HG02981 (cell line): Measurements from ENCODE around the gene IQGAP2.
"Not testable (repeated sequence)": the region's sequence is repeated elsewhere in the genome, so short reads cannot be mapped to it uniquely, and the experiment has no call there.

Source experiments
- ATAC-seq: cut with Tn5 transposase; IDR thresholded peaks from one replicate; pipeline ENCODE4 v1.9.1; 2021; ENCODE audit warnings: mild to moderate bottlenecking, moderate library complexity; ENCODE audit not compliant: unreplicated experiment

IQGAP2 gene

GRCh38 chr5:76408104-76408654, 5.1 kb downstream of the IQGAP2 start:
- no peak for ATAC-seq

GRCh38 chr5:76412511-76412910, 9.4 kb downstream of the IQGAP2 start:
- no peak for ATAC-seq

- no peak for ATAC-seq
These were observed 10.7 kb downstream of the IQGAP2 start for GRCh38 chr5:76413746-76414145.

GRCh38 chr5:76414788-76415187, 11.7 kb downstream of the IQGAP2 start:
- ATAC-seq: no peak

GRCh38 chr5:76415855-76416254, 12.8 kb downstream of the IQGAP2 start:
- ATAC-seq: no peak

- ATAC-seq: no peak
These were observed 16.7 kb downstream of the IQGAP2 start for GRCh38 chr5:76419597-76420298.

- ATAC-seq: no peak
These were observed 19.1 kb downstream of the IQGAP2 start for GRCh38 chr5:76422227-76422626.

GRCh38 chr5:76422742-76423141, 19.7 kb downstream of the IQGAP2 start:
- no peak for ATAC-seq

- no peak for ATAC-seq
These were observed 22.1 kb downstream of the IQGAP2 start for GRCh38 chr5:76425146-76425545.

- ATAC-seq: no peak
These were observed 23.1 kb downstream of the IQGAP2 start for GRCh38 chr5:76425928-76426804.

- no peak for ATAC-seq
These were observed 24.4 kb downstream of the IQGAP2 start for GRCh38 chr5:76427206-76428140.

GRCh38 chr5:76428550-76428949, 25.5 kb downstream of the IQGAP2 start:
- ATAC-seq: not testable (repeated sequence)

- ATAC-seq: no peak
These were observed 30.2 kb downstream of the IQGAP2 start for GRCh38 chr5:76433261-76433660.

- not testable (repeated sequence) for ATAC-seq
These were observed 34.4 kb downstream of the IQGAP2 start for GRCh38 chr5:76437507-76437906.

GRCh38 chr5:76438025-76438424, 34.9 kb downstream of the IQGAP2 start:
- no peak for ATAC-seq

- no peak for ATAC-seq
These were observed 36.1 kb downstream of the IQGAP2 start for GRCh38 chr5:76439201-76439600.

- ATAC-seq: no peak
These were observed 36.8 kb downstream of the IQGAP2 start for GRCh38 chr5:76439929-76440328.

- no peak for ATAC-seq
These were observed 38.0 kb downstream of the IQGAP2 start for GRCh38 chr5:76441101-76441500.

GRCh38 chr5:76441890-76442673, 39.0 kb downstream of the IQGAP2 start:
- ATAC-seq: no peak
